HG03457 (cell line): ENCODE data around the gene SDK1.

Experiments used
- ATAC-seq: cut with Tn5 transposase; IDR thresholded peaks from one replicate; pipeline ENCODE4 v1.9.1; 2021; ENCODE audit warnings: moderate number of reproducible peaks; ENCODE audit not compliant: unreplicated experiment

SDK1 gene

DNA sequence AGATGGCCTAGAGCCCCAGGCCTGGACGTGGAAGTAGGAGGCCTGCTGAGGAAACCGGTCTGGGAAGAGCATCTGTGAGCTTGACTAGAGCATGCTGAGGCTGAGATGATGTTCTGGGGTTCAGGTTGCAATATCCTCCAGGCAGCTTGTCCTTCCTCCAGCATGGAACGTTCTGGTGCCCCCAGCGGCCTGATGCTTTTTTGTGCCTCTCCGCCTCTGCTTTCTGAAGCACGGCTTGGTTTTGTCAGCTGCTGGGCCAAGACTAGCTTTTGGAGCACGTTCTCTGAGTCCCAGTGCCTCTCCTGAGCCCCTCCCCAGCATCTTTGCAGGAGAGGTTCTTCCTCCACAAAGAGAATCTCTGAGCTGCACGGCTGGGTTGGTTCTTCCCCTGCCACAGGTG is 699.1 kb downstream of the SDK1 start:
- no peak for ATAC-seq

DNA sequence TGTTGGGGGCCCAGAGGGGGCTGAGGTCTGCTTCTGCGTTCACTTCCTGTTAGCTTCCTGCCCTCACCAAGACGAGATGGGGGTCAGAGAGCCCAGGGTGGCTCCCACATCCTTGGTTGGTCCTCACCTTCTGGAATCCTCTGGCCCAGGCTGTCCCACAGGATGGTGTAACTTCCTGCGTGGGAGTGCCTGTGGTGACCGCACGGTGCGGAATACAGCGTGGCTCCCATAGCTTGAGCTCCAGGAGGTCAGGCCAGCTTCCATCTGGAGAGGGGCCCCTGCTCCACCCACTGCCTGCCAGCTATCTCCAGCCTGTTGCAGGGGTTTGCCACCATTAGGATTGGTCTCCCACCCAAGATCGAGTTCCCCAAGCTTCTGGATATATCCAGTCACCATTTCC is 699.9 kb downstream of the SDK1 start:
- ATAC-seq, result no peak

DNA sequence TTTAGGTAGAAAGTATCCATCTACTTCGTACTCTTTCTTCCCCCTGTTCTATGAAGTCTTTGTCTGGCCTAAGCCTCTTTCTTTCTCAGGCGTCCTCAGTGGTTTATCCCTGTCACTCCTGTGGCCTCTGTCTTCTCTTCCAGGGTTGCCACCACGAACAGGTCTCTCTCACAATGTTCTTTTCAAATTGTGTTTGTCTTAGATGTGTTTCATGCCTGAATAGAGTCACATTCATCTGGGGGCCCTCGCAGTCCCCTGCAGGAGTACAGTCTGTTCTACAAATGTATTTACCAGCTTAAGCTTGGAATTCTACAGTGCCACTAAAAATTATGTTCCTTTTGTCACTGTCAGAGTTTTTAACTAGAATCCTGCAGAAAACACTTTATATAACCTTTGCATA is 700.7 kb downstream of the SDK1 start:
- ATAC-seq, result no peak

DNA sequence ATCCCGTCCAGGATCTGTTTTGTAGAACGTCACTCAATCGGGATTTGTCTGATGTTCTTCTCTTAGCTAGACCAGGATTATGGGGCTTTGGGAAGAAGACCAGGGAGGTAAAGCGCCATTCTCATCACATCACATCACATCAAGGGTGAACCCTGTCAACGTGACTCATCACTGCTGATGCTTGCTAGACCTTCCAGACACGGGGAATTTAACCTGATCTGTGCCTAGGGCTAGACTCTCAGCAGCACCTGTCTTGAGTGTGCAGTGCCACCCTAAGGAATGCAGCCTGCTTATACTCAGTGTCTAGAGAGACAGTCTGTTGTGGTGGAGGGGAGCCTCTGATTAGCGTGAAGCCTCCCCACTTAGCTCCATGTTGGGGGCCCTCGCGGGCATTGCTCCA is 702.5 kb downstream of the SDK1 start:
- no peak for ATAC-seq

DNA sequence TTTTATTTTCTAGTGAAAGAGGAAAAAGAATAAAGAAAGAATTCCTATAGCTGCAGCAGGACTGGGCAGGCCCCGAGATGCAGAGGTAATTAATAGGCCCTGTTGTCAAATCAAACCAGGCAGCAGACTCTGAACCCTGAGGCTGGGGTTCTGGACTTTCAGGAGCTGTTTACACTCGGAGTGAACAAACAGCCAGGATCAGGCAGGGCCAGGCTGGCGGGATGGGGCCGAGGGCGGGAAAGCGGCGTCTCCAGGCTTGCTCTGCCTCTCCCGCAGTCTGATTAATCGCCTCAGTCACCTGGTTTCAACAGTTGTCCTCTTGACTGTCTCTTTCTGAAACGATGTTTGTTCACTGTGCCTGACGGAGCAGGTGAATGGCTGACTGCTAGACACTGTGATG is 705.6 kb downstream of the SDK1 start:
- no peak for ATAC-seq

DNA sequence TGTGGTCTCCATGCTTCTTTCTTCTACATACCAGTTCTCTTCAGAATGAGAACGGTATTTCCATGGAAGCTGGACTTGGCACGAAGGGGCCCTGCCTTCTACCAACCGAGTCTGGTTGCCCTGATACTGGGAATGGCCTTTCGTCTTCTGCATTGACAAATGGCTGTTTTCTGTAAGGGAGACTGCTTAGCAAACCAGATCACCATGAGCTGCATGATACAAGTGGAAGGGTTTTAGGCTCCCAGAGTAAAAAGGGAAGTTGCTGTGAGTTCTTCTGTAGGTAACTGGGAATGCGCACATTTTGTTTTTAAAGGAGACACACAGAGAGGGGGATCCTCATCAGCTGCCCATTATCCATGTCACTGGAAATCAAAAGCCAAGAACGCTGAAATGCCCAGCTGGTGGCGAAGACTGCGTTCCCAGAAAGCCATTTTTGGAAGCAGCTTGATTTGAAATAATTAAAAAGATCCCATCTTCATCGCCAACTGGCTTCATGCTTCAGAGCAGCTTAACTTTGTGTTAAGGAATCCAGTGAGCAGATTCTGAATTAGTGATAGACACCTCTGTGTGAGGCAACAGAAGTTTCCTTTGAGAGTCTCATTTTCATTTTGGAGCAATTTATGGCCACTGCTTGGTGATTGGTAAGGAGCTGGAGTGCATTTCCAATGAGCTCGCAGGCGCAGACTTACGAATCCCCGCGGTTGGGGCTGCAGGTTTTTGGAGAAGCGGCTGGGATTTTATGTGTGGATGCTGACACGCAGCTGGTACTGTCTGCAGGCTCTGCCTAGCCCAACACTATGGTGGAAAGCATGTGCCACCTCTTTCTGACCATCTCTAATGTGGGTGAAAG is 708.4 kb downstream of the SDK1 start:
- ATAC-seq, result no peak

DNA sequence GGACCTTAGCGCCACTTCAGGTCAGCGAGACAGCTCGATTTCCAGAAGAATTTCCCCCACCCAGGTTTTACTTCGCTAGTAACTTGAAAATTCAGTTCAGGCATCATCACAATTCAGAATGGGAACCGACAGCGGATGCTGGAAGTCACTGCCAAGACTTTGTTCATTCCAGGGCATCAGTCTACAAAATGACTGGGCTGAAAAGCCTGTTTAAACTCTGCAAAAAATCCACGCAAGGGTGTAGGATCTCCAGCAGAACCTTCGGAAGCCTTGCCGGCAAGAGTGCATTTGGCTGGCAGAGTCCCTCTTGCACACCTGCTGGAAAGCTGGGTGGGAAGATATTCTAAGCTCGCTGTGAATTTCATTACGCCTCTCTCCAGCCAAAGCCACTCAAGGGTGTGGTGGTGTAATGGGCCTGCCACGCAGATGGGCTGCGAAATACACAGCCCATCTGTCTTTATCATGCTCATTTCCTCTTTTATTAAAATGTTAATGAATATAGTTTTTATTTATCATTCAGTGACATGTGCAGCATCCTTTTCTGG is 709.1 kb downstream of the SDK1 start:
- no peak for ATAC-seq

DNA sequence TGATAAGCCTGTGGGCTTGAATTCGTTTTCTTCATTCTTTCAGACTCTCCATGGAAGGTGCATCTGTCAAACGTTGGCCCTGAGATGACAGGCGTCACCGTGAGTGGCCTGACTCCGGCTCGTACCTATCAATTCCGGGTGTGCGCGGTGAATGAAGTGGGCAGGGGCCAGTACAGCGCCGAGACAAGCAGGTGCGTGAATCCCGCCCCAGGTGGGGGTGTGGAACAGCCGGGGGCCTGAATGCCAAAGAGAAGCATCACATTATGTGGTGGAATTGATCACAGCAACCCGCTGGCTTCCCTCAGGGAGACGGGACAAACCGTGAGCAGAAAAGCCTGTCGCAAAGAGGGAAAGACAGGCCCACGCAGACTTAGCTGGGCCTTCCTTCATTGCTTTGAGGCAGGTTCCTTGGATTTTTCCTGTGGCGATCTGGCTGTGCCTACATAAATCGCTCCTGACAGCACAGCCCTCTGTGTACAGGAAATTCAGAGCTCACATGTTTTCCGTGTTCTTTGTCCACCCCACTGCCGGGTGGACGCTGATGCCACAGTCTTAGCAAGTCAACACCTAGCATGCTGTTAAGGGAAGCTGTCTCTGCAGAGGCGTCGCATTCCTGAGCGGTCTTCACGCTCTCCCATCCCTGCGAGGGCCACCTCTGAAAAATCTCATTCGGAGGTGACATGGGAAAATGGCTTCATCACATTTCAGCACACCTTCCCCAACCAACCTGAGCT is 710.0 kb downstream of the SDK1 start:
- ATAC-seq, result no peak

DNA sequence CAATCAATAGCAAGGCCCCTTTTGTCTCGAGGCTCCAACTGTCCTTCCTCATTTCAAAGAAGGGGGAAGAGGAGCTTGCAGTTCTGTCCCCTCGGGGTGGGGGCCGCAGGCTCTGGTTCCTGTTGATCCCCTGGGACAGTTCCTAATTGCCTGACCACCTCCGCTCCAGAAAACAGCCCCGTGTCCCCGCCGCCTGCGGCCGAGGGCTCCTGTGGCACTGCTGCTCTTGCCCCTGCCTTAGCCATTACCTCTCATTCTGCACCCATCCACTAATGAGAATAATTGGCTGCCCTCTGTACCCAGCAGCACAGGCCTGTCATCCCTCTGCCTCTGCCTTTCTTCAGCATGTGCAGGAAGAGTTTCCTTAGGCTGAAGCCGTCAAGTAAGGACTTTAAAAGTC is 712.7 kb downstream of the SDK1 start:
- ATAC-seq, result no peak

DNA sequence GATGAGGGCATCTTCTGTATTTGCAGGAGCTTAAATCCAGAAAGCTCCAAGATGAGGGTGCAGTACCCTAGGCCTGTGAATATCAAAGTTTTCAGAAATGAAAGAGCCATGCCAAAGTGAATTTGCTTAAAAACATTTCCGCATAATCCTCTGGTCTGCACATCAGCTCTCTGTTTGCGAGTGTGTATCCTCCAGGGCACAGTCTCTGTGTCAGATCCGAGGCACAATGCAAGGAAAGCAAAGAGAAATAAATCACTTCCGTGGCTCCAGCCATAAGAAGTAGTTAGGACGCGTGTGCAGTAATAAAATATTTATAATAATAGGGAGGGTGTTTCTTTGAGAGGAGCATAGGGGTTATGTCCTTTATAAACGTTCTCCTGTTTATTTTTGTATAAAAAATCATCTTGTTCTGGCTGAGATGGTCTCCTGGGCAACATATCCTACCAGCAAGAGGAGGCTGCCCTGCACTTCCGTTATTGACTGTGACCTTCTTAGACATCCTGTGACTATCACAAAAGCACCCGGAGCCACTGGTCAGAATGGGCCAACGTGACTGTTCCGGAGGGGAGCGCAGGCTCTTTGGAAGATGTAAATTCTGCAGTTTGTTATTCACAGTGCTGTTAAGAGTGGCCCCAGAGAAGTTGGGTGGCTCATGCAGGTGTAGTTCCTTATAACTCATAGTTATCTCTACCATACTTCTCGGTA is 713.4 kb downstream of the SDK1 start:
- ATAC-seq, result no peak

DNA sequence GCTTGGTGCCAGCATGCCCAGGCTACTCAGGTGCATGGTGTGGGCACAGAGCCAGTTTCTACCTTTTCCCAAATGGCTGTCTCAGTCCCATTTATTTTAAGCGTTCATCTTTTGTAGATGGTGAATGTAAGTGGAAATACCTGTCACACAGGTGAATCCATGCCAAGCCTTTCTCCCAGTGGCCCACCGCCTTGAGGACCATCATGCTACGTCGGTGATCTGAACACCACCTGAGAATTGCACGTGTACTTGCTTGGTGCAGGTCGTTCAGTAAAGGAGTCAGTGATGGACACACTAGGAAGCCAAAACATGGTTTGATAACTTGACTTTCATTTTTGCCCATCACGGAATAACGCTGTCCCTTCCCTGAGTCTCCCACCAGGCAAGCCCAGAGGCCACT is 714.3 kb downstream of the SDK1 start:
- no peak for ATAC-seq

DNA sequence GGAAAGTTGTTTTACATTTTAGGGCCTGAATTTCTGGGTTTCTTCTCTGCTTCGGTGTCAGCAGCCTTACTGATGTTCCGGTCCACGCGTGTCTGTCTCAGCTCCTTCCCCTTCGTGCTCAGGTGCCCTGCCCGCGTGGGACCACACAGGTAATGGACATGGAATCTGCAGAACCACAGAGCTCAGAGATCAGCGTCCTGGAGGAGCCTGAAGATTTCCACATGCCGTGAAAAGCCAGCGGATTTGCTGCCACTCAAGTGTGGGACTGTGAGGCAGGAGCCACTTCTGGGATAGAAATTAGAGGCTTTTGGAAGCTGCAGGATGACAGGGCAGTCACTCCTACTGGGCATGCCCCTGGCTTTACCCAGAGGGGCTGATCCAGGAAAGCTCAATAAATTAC is 714.9 kb downstream of the SDK1 start:
- no peak for ATAC-seq

DNA sequence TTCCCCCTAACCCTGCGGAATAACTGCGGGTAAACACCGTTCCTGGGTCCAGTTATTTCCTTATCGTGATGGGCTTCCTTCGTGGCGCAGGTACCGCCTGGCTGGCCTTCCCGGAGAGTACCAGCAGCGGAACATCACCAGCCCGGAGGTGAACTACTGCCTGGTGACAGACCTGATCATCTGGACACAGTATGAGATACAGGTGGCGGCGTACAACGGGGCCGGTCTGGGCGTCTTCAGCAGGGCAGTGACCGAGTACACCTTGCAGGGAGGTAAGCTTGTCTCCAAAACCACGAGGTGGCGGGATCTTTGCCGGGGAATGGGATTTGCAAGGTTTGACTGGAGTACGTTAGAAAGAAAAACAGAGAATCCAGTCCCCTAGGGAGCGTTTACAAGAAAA is 716.0 kb downstream of the SDK1 start:
- ATAC-seq, result no peak

DNA sequence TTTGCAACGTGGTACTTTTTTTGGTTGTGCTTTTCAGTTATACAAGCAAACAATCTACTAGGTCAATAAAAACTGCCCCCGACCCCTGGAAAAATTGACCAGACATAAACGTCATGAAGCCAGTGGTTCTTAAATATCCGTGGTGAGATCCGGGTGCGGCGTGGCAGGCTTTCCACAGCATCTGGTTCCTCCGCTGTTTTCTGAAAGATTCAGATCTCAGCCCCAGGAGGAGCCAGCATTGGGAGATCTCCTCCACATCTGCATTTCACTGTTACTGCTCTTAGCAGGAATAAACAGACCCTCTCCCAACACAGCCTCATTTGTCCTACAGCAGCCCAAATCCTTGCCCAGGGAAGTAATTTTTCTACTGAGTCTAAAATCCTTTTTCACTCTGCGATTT is 716.7 kb downstream of the SDK1 start:
- ATAC-seq, result no peak

DNA sequence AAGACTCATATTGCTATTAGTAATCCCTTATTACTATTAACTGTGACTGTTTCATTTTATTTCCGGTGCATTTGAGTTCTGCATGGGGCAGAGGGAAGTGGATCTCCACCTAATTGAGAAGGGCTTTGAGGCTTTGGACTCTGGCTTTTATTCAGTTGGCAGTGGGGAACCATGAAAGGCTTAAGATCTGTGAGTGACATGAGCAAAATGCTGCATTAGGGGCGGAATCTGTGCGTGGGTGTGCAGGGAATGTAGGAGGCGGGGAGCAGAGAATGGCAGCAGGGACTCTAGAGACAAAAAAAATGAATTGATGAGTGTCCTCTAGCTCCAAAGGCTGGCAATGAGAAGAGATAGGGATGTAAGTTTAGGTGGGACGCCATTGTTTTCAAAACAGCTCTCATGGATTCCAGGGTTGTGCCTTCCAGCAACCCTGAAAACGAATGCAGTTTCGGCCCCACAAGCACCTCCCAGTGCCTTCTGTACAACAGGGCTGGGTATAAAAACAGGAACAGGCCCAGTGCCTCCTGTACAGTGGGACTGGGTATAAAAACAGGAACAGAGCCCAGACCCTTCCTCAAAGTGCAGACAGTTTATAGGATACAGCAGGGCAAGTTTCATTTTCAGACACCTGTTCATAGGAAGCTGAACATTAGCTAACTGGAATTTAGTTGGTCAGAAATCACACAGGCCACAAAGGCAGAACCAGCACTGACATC is 717.7 kb downstream of the SDK1 start:
- no peak for ATAC-seq

DNA sequence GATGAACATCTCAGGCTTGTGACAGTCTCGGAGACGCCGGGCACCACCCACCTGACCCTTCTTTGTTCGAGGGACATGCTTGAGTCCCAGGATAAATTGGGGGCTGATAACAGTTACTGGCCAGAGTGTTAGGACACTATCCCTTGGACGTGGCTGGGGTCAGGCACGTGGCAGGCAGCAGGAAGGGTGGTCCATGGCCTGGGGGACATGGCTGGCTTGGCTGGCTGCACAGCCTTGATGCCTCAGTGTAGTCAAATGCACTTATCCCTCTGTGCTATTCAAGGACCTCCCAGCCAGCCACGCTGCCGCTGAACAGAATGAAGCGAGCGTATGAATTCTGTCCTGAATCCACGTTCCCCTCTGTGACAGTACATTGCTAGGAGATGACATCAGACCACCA is 719.0 kb downstream of the SDK1 start:
- ATAC-seq, result no peak

DNA sequence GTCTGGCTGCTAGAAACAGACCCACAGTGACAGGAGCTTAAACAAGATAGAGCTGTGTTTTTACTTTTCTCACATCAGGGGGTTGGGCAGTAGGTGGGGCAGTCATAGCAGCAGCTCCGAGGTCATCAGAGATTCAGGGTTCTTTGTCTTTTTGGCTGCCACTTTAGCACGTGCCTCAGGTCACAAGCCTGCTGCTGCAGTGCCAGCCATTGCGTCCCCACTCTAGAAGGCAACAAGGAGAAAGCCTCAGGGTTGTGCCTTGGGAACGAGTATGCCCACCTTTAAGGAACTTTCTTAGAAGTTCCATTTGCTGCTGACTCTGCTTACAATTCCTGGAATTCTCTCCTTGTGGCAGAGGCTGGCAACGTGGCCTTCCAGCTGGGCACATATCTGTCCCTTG is 720.4 kb downstream of the SDK1 start:
- no peak for ATAC-seq

DNA sequence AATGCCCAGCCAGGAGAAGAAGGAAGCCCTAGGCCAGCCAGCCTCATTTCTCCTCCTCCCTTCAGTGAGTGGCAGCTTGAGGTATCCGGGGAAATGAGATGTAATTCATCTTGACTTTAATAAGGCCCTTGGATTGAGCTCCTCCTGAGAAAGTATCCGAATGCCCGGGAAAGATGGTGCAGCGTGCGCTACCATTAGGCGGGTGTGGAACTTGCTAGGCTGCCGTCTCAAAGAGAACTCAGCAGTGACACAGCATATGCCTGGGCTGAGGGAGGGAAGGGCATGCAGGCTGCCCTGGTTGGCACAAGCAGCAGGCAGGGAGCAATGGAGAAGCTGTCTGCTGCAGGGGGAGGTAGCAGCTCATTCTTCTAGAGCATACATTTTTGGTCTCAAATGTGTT is 721.2 kb downstream of the SDK1 start:
- no peak for ATAC-seq

DNA sequence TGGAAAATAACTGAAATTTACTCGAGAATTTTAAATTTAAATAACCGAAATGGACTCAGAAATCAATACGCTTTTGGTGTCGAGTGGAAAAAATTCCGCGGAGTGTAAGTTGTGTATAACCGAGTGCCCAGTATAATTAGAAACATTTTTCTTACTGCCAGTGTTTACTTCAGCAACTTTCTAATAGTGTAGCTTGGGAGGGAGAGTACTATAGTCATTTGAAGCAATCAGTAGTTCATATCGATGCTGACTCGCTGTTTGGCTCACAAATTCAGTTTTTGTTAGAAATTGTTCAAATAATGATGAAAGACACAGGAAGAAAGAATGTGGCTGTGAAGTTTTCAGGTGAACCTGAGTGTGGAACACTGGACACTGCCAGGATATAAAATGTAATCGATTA is 722.5 kb downstream of the SDK1 start:
- no peak for ATAC-seq

DNA sequence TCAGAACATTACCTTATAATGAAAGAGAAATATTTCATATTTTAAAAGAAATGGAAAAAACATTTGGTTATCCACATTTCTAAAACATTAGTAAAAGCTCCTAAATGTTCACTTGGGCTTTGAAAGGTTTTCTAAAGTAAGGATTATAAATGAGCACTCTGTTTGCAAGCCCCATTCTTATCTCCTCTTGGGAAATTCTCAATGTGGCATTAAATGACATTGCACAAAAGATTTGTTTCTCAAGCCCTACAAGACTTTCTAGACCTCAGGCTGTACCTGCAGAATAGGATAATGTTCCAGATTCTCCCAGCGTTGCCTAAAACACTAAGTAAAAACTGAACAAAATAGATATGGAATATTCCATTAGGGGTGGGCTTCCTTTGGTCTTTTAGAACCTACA is 723.1 kb downstream of the SDK1 start:
- no peak for ATAC-seq

DNA sequence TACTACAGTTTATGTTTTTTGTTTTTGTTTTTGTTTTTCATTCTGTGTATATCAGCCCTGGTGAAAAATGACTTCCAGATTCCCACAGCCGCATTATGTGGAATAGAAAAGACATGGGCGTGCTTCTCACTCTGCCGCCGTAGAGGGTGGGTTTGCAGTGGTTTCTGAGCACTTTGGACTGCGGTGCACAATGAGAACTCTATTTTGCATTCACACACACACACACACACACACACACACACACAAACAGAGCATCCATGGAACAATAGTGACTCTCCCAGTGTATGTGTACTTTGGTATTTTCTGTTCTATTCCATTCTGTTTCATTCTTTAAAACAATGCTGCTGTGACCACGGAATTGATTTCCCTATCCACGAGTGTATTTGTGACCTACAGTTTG is 723.8 kb downstream of the SDK1 start:
- ATAC-seq, result no peak
